Right lobe of liver (tissue), 4 donors: Measurements from ENCODE around the gene IRF4.

Source experiments
- CTCF ChIP-seq, 4 donors: fragments of 200-600 bp in 3 of 4; fragments of 450-650 bp in 1 of 4; IDR thresholded peaks; one replicate each; pipeline versions ENCODE4 v1.5.1 to v1.8.0; 2016 to 2022; ENCODE audit warnings: antibody characterized with exemption in 4 of 4, mild to moderate bottlenecking in 2 of 4
- POLR2A ChIP-seq: fragments of 450-650 bp; IDR thresholded peaks from one replicate; pipeline ENCODE4 v1.6.1; 2017; ENCODE audit warnings: antibody characterized with exemption, mild to moderate bottlenecking
- donor health status: DM: no; HTN: no; CAD: no.
- donor health status: DM: no; HTN: no; CAD: no.
- donor health status: DM: no; HTN: yes; CAD: no.

GRCh38 chr6:436308-437036, 44.9 kb downstream of the IRF4 start:
- TF ChIP-seq POLR2A: no peak
- TF ChIP-seq CTCF (IDR thresholded peaks at IDR 0.05): no peak
